Urinary bladder (tissue), 4 donors: ENCODE measurements around the gene KSR2. TPM values are rescaled to one million over a fixed set of nuclear protein-coding genes. Genes with fewer than 3 reads are reported as not detected.
"Not testable (repeated sequence)": the region's sequence is repeated elsewhere in the genome, so short reads cannot be mapped to it uniquely, and the experiment has no call there.

Source experiments
- DNase-seq: peaks from one replicate; pipeline ENCODE4 v3.0.0-alpha.2; 2015; ENCODE audit errors: extremely low spot score
- H3K27ac ChIP-seq: one replicate; pipeline ENCODE4 v1.5.1; 2013; ENCODE audit warnings: low read depth, mild to moderate bottlenecking, moderate library complexity
- H3K36me3 ChIP-seq: one replicate; pipeline ENCODE4 v1.6.1; 2013; ENCODE audit warnings: mild to moderate bottlenecking, moderate library complexity; ENCODE audit not compliant: insufficient read depth
- H3K4me1 ChIP-seq: one replicate; pipeline ENCODE4 v1.6.1; 2013; ENCODE audit warnings: mild to moderate bottlenecking, moderate library complexity; ENCODE audit not compliant: insufficient read depth
- H3K4me3 ChIP-seq: one replicate; pipeline ENCODE4 v1.5.1; 2013; ENCODE audit warnings: low read depth, low read length
- WGBS: extraction: QIAGEN DNeasy Blood & Tissue Kit; methylation state at CpG from one replicate; pipeline ENCODE4 v1.1.7; 2013; 5-methylcytosine and 5-hydroxymethylcytosine counted together
- polyA plus RNA-seq: library from polyadenylated mRNA; stranded (reverse); fragments of 200-250 nt; gene quantifications from one replicate; pipeline ENCODE4 v1.2.3, GENCODE V29; 2013
- total RNA-seq: library from RNA; depleted of rRNA; stranded (reverse); fragments of >200 nt; gene quantifications from one replicate; pipeline ENCODE4 v1.2.3, GENCODE V29; 2014
- donor health status: healthy with polysubstance abuse.
- donor health status: healthy.

Gene KSR2
- total and polyA plus RNA-seq, 2 donors, result 0.05 to 0.32 TPM

DNA sequence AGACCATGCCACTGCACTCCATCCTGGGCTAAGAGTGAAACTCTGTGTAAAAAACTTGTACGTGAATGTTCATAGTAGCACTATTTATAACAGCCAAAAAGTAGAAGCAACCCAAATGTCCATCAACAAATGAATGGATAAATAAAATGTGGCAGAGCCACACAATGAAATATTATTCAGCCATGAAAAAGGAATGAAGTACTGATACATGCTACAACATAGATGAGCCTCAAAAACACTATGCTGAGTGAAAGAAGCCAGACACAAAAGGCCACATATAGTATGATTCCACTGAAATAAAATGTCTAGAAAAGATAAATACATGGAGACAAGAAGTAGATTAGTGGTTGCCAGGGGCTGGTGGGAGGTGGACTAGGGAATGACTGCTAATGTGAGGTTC is 72.8 kb downstream of the KSR2 start:
- 96% methylated on average over 1 of the region's 1 CpG for WGBS
- H3K36me3 ChIP-seq, result no peaks in the 10 kb centered on the region

GRCh38 chr12:117892441-117892840 is 76.3 kb downstream of the KSR2 start:
- Histone ChIP-seq H3K4me3 (no peak overlapping the region), H3K27ac (no peak overlapping the region), H3K4me1 (no peaks in the 10 kb centered on the region), H3K36me3 (no peaks in the 10 kb centered on the region)
- DNase-seq, result no peak

More for the DNA sequence above, 72.8 kb downstream of the KSR2 start:
- Histone ChIP-seq H3K4me3 (no peak overlapping the region), H3K4me1 (no peaks in the 10 kb centered on the region), H3K27ac (no peak overlapping the region)
- no peak for DNase-seq

- H3K27ac ChIP-seq, DNase-seq, H3K36me3 ChIP-seq, H3K4me3 ChIP-seq, H3K4me1 ChIP-seq: not testable (repeated sequence)
- WGBS, result 91% methylated on average over 3 of the region's 3 CpGs
These were observed 77.5 kb downstream of the KSR2 start for GRCh38 chr12:117891265-117891664.

GRCh38 chr12:117890644-117891043 is 78.1 kb downstream of the KSR2 start:
- Histone ChIP-seq H3K36me3 (no peaks in the 10 kb centered on the region), H3K4me1 (no peaks in the 10 kb centered on the region), H3K27ac (no peak overlapping the region), H3K4me3 (no peak overlapping the region)
- 81% methylated on average over 2 of the region's 2 CpGs for WGBS
- DNase-seq, result no peak

- 84% methylated on average over 2 of the region's 2 CpGs for WGBS
These were observed 78.7 kb downstream of the KSR2 start for GRCh38 chr12:117890137-117890536.

GRCh38 chr12:117889098-117889497 is 79.7 kb downstream of the KSR2 start:
- H3K4me3 ChIP-seq, result no peak overlapping the region
- DNase-seq, result no peak
- no peak overlapping the region for H3K27ac ChIP-seq
- no peaks in the 10 kb centered on the region for H3K36me3 ChIP-seq
- WGBS, result 75% methylated on average over 7 of the region's 7 CpGs
- H3K4me1 ChIP-seq, result no peaks in the 10 kb centered on the region

More at GRCh38 chr12:117890137-117890536, 78.7 kb downstream of the KSR2 start:
- no peak for DNase-seq
- H3K36me3 ChIP-seq, result no peaks in the 10 kb centered on the region
- no peak overlapping the region for H3K4me3 ChIP-seq
- H3K27ac ChIP-seq, result no peak overlapping the region
- H3K4me1 ChIP-seq, result no peaks in the 10 kb centered on the region

DNA sequence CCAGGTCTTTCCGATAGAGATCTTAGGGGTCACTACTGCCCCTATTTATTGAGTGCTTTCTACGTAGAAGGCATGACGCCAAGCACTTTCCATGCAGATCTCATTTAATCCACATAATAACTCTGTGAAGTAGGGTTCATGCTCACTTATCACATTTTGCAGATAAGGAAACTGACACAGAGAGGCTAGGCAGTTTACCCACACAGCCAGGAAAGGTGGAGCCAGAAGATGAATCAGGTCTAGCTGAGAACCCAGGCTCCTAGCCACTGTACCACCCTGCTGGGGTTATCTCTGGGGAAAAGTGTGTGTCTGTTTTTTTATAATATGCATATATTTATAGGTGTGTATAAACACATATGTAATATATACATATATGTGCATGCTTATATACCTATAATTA is 83.6 kb downstream of the KSR2 start:
- H3K36me3 ChIP-seq, result no peaks in the 10 kb centered on the region
- no peak overlapping the region for H3K4me3 ChIP-seq
- WGBS, result 72% methylated on average over 3 of the region's 3 CpGs
- no peak for DNase-seq
- H3K4me1 ChIP-seq, result no peaks in the 10 kb centered on the region
- H3K27ac ChIP-seq, result no peak overlapping the region

- H3K36me3 ChIP-seq, result no peaks in the 10 kb centered on the region
- 77% methylated on average over 3 of the region's 3 CpGs for WGBS
- no peaks in the 10 kb centered on the region for H3K4me1 ChIP-seq
- DNase-seq, result no peak
- H3K27ac ChIP-seq, result no peak overlapping the region
- no peak overlapping the region for H3K4me3 ChIP-seq
These were observed 84.6 kb downstream of the KSR2 start for GRCh38 chr12:117884161-117884560.

DNA sequence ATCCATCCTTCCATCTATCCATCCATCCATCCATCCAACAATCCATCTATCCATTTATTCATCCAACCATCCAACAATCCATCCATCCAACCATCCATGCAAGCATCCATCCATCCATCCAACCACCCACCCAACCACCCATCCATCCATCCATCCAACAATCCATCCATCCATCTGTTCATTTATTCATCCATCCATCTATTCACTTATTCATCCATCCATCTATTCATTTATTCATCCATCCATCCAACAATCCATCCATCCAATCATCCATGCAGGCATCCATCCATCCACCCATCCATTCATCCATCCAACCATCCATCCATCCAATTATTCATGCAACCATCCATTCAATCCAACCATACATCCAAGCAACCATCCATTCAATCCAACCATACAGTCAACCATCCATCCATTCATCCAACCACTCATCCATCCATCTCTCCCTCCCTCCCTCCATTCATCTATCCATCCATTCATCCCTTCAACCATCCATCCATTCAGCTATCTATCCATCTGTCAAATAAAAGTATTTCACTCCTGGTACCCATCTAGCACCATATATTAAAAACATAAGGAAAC is 86.1 kb downstream of the KSR2 start:
- H3K4me1 ChIP-seq, result no peaks in the 10 kb centered on the region
- H3K4me3 ChIP-seq, result no peak overlapping the region
- H3K27ac ChIP-seq, result no peak overlapping the region
- no peak for DNase-seq
- no peaks in the 10 kb centered on the region for H3K36me3 ChIP-seq

GRCh38 chr12:117882181-117882580 is 86.6 kb downstream of the KSR2 start:
- Histone ChIP-seq H3K4me3 (no peak overlapping the region), H3K27ac (no peak overlapping the region), H3K4me1 (no peaks in the 10 kb centered on the region), H3K36me3 (no peaks in the 10 kb centered on the region)
- DNase-seq, result no peak
- 79% methylated on average over 1 of the region's 1 CpG for WGBS

DNA sequence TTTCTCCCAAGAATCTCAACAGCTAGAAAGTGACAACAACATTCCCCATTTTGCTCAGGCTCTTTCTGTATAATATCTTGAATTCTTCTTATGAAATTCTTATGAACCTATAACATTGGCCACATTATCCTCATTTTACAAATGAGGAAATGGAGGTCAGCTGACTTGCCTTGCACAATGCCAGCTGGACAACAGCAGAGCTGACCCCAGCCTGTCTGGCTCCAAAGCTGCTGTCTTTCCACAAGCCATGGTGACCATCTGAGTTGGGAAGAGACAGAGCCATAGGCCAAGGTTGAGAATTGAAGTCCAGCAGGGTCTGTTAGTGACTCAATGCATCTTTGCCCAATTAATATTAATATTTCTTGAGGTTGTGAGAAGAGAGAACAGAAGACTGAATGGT is 87.3 kb downstream of the KSR2 start:
- Histone ChIP-seq H3K4me3 (no peak overlapping the region), H3K36me3 (no peaks in the 10 kb centered on the region), H3K27ac (no peak overlapping the region), H3K4me1 (no peaks in the 10 kb centered on the region)
- no peak for DNase-seq

DNA sequence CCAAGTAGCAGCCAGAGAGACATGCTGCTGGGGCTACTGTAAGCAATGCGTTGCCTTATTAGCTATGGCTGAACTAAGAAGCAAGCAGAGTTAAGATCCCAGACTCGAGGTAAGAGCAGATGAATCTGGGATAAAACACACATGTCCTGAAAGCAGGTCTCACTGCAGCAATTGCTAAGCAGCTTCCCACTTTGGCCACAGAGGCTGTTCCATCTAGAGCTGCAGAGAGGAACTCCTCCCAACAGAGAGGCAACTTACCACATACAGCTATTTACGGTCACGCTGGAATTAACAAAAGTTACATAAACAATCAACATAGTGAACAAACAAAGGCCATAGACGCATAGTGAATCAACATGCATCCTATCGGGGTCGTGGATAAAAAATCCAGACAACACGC is 90.2 kb downstream of the KSR2 start:
- H3K4me3 ChIP-seq, result no peak overlapping the region
- WGBS, result 51% methylated on average over 8 of the region's 8 CpGs
- H3K36me3 ChIP-seq, result no peaks in the 10 kb centered on the region
- no peak overlapping the region for H3K27ac ChIP-seq
- H3K4me1 ChIP-seq, result peaks cover 1% of the 10 kb centered on the region
- no peak for DNase-seq

GRCh38 chr12:117876436-117876816 is 92.4 kb downstream of the KSR2 start:
- Histone ChIP-seq H3K27ac (no peak overlapping the region), H3K36me3 (no peaks in the 10 kb centered on the region), H3K4me1 (peaks cover 1% of the 10 kb centered on the region), H3K4me3 (no peak overlapping the region)
- DNase-seq, result no peak
- WGBS, result 35% methylated on average over 3 of the region's 3 CpGs

DNA sequence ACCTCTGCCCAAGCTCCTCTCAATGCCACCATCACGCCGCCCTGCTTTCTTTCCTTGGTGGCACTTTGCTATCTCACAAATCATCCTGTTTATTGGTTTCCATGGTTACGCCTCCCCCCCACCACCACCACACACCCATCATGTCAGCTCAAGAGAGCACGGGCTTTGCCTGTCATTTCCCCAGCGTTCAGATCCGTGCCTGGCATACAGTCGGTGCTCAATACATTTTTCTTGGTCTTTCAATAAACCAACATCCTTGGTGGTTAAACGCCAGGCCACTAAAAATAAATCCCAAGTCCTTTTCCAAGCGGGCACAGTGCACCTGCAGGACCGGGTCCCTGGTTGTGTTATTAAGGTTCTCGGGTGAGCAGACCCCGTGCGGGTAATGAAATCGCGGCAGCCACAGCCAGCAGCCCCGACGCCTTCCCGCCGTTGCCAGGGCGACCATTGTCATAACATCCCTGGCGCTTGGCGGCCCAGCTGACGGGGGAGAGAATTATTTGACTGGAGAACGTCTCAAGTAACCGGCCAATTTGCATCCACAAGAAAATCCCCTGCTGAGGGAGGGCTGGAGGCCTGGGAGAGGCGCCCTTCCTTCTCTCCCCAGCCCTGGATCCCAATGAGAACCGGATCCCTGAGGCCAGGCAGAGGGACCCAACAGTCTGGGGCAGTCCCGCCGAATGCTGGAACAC is 92.9 kb downstream of the KSR2 start:
- Histone ChIP-seq H3K27ac (no peak overlapping the region), H3K4me1 (peaks cover 1% of the 10 kb centered on the region), H3K4me3 (no peak overlapping the region), H3K36me3 (no peaks in the 10 kb centered on the region)
- WGBS, result 12% methylated on average over 29 of the region's 29 CpGs
- DNase-seq, result no peak
